ENCODE results near the gene TMUB2.

TMUB2 gene

DNA sequence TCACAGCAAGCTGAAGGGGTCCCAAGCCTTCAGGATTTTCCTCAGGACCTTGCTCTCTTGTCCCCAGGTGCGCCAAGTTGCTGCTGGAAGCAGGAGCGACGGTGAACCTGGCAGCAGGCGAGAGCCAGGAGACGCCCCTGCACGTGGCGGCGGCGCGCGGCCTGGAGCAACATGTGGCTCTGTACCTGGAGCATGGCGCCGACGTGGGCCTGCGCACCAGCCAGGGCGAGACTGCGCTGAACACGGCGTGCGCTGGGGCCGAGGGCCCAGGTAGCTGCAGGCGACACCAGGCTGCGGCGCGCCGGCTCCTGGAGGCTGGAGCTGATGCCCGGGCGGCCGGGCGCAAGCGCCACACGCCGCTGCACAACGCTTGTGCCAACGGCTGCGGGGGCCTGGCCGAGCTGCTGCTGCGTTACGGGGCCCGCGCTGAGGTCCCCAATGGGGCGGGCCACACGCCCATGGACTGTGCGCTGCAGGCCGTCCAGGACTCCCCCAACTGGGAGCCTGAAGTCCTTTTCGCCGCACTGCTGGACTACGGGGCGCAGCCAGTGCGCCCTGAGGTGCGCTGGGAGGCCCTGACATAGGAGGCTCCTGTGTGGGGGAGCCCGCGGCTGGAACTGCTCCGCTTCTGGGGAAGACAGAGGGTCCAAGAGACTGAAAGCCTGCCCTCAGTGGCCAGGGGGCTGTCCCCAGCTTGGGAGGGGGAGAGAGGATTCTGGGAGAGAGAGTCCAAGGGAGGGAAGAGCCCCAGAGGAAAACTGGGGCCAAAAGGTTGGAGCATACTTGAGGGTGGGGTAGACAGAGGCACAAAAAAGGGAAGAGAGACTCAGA is 9.9 kb upstream of the TMUB2 start:
- DNase-seq (ENCODE audit: low read depth, low spot score): no peak

DNA sequence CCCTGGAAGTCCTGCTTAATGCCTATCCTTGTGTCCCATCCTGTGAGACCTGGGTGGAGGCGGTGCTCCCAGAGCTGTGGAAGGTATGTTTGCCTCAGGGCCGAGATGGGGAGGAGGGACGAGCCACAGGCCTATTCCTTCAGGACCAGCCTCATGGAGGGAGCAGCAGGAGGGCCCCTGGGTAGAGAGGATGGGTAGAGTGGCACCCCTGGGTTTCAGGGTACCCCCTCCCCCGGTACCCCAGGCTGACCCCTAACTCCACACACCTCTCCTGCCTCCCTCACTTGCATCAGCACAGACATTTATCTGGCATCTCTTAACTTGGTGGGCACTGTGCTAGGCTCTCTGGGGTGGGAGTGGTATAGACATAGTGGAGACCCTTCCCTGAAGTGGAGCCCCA is 9.1 kb upstream of the TMUB2 start:
- no peak for DNase-seq (ENCODE audit: low read depth, low spot score)

DNA sequence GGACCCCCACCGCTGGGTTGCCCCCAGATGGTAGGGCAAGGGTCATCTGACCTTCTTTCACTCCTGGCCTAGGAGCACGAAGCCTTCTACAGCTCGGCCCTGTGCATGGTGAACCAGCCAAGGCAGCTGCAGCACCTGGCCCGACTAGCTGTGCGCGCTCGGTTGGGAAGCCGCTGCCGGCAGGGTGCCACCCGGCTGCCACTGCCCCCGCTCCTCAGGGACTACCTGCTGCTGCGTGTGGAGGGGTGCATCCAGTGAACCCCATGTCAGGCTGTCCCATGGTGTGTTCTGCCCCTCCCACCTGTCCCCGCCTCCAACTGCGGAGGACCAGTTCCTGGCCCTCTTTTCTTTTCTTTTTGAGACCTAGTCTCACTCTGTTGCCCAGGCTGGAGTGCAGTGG is 8.6 kb upstream of the TMUB2 start:
- DNase-seq (ENCODE audit: low read depth, low spot score): no peak

DNA sequence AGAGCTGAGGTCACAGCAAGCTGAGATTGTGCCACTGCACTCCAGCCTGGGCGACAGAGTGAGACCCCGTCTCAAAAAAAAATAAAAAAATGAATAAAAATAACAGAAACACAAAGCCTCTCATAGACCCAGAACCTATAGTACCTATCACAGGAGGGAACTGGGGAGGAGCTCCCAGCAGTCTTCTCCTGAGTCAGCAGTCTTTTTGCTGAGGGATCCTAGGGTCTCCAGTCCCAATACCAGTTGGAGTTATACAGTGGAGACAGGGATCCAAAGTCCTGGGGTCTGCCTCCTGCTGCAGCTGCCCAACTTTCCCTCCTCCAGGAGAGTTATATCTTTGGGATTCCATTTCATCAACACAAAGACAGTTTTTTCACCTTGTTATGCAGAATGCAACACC is 3.7 kb upstream of the TMUB2 start:
- DNase-seq (ENCODE audit: low read depth, low spot score): no peak

DNA sequence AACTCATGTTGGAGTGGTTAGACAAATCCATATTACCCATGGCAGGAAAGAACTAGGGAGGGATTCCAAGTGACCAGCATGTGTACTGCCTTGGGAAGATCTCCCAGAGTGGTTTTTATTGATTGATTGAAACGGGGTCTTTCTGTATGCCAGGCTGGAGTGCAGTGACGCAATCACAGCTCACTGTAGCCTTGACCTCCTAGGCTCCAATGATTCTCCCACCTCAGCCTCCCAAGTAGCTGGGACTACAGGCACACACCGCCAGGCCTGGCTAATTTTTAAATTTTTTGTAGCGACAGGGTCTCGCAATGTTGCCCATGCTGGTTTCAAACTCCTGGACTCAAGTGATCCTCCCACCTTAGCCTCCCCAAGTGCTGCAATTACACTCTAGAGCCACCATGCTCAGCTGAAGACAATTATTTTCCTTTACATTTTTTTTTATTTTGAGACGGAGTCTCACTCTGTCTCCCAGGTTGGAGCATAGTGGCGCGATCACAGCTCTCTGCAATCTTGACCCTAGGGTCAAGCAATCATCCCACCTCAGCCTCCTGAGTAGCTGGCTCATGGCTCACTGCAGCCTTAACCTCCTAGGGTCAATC is 2.5 kb upstream of the TMUB2 start:
- no peak for DNase-seq (ENCODE audit: low read depth, low spot score)

DNA sequence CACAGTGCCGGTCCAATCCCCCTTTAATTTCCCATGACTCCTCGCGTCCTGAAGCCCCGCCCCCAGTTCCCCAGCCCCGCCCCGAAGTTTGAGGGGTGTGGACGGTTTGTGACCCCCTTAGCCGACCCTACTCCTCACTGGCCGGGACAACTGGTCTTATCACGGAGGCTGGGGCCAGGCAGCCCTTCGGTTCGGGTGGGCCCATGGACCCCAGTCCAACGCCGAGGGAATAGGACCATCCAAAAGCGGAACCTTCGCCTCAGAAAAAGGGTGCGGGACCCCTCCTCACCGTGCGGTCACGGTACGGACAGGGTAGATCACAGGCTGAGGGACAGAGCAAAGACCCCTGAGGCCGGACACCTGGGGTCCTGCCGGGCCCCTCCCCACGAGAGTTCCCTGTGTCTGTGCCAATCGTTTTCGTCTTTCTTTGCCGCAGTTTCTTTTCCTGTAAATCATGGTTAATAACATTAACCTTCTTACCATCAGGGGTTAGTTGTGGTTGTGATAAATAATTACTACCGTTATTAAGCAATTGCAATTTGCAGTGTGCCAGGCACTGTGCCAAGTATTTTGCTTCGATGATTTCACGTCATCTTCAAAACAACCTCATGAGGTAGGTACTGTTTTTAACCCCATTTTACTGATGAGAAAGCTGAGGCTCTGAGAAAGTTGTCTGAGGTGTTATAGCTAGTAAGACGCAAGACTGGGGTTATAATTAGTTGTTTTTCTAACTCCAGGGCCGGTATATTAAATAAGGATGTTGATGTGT is 543 bp downstream of the TMUB2 start:
- no peak for DNase-seq (ENCODE audit: low read depth, low spot score)

DNA sequence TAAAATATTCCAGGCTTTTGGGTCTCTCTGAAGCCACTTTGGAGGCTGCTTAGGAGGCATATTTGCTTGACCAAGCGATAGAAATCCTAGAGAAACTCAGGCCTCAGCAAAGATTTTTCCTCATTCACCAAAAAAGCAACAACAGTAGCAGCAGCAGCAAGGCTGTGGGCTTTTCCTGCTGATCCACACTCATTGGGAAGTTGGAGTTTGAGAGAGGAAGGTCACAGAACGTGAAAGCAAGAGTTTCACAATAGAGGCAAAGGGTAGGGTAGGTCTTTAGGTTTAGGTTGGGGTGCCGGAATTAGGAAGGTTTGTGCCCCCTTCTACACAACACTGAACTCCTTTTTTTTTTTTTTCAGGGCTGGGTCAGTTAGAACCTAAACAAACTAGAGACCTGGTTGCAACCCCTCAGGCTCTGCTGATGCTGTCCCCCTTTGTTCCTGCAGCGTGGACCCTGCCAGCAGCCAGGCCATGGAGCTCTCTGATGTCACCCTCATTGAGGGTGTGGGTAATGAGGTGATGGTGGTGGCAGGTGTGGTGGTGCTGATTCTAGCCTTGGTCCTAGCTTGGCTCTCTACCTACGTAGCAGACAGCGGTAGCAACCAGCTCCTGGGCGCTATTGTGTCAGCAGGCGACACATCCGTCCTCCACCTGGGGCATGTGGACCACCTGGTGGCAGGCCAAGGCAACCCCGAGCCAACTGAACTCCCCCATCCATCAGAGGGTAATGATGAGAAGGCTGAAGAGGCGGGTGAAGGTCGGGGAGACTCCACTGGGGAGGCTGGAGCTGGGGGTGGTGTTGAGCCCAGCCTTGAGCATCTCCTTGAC is 2.0 kb downstream of the TMUB2 start:
- DNase-seq (ENCODE audit: low read depth, low spot score): no peak

DNA sequence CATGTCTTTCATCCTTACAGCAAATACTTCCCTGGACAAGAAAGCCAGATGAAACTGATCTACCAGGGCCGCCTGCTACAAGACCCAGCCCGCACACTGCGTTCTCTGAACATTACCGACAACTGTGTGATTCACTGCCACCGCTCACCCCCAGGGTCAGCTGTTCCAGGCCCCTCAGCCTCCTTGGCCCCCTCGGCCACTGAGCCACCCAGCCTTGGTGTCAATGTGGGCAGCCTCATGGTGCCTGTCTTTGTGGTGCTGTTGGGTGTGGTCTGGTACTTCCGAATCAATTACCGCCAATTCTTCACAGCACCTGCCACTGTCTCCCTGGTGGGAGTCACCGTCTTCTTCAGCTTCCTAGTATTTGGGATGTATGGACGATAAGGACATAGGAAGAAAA is 3.7 kb downstream of the TMUB2 start:
- no peak for DNase-seq (ENCODE audit: low read depth, low spot score)

DNA sequence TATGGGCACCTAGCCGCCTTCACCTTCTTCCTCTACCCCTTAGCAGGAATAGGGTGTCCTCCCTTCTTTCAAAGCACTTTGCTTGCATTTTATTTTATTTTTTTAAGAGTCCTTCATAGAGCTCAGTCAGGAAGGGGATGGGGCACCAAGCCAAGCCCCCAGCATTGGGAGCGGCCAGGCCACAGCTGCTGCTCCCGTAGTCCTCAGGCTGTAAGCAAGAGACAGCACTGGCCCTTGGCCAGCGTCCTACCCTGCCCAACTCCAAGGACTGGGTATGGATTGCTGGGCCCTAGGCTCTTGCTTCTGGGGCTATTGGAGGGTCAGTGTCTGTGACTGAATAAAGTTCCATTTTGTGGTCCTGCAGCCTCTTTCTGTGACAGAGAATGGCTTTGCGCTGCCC is 4.6 kb downstream of the TMUB2 start:
- DNase-seq (ENCODE audit: low read depth, low spot score): no peak

DNA sequence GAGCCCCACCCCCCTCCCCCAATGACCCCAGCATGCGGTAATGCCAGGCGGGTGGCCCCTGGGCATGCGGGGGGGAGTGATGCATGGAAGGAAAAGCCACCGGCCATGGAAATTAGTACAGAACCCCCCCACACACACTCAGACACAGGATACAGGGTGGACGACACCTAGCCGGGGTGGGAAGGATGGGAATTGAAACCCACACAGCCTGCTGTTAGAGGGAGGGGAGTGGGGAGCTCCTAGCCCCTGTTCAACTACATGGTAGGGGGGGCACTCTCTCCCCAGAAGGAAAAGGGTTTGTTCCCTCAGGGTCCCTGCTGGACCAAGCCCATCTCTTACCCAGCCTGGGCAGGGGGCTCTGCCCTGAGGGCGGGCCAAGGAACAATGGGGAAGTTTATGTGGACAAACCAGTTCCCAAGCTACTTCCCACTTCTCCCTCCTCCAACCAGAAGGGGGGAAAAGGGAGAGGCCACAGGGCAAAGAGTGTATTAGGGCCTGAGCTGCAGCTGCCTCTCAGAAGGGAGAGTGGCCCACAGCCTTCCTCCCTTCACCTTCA is 5.2 kb downstream of the TMUB2 start:
- DNase-seq (ENCODE audit: low read depth, low spot score): no peak

DNA sequence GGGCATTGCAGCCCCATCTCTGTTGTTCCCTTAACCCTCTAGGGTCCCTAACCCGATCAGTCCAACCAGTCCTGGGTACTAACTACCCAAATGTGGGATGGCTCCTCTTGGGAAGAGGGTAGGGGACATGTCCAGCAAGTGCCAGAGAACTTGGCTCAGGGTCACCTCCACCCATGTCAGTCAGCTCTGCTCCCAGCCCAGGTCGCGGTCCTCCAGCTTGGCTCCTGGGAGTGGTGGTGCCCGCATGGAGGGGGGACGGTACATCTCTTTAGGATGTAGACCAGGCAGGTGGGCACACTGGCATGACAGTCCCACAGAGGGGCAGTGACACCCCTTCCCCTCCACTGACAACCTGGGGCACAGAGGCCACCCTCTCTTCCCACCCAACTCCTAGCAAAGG is 6.0 kb downstream of the TMUB2 start:
- no peak for DNase-seq (ENCODE audit: low read depth, low spot score)

DNA sequence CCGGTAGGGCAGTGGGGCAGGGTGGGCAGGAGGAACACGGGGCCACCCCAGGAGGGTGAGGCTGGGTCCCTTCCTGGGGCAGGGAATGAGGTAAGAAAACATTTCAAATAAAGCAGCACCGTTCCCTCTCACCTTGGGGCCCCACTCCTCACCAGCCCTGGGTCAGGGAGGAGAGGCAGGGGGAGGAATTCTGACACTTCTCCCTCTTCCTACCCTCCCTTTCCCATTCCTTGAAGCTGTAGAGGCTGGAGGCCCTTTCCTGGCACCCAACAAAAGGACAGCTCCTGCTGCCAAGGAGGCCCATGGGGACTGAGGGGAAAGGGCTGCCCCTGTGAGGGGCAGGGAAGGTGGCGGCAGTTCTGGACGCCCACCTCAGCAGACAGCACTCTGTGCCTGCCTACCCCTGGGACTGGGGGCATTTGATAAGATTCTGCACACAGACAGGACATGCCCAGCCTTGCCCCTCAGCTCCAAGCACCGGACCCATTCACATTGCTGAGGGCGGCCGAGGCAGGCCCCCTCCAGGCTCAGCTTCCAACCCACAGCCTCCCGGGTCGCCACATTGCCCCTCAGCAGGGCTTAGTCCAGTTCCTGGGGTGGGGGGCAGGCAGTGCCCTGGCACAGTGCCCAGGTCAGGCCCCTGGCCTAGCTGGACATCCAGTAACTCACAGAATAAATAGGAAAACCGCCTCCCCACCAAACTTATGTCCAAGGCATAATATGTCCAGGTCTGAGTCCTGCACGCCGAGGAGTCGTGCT is 6.7 kb downstream of the TMUB2 start:
- DNase-seq (ENCODE audit: low read depth, low spot score): no peak

DNA sequence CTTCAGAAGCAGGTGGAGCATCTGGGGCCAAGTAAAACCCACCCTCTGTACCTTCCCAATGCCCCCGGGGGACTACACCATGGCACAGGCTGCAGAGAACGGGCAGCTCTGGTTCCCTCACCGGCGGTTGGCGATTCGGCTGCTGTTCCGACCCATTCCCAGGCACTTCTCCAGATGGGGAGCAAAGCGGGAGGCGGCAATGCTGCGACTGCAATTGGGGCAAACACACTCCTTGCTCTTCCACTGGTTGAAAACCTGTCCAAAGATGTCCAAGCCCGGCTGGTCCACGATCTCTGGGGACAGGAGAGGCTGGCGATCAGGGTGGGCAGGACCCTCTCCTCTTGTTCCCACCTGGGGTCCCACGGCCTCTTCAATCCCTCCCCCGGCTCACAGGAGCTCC is 10.3 kb downstream of the TMUB2 start:
- no peak for DNase-seq (ENCODE audit: low read depth, low spot score)

DNA sequence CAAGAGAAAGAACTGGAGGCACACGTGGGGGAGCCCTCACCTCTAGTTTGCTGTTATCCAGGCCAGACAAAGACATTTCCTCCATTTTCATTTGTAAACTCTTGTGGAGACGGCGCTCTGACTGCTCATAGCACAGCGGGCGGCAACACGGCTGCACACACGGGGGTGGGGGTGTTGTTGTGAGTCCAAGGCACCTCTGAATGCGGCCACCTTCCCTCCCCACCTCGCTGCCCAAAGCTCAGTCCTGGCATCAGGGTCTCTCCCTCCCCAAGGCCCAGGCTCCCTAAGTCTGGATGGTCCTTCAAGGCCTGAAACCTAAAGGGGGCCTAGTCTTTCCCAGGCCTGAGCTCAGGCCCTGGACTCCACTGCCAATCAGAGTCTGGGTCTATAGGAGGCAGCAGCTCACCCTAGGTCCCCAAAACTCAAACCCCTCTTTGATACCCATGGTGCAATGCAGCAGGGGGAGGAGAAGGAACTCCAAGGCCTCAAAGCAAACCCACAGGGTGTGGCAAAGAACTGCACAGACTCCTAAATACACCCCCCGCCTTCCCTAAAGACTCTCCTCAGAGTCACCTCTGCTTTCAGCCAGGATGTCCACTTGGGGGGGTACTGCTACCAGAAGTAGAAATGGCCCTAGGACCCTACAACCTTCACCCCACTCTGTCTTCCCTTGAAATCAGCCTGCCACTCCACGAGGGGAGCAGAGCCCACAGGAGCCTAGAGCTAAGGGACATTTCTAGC is 11.4 kb downstream of the TMUB2 start:
- DNase-seq (ENCODE audit: low read depth, low spot score): peak; percentile 54

DNA sequence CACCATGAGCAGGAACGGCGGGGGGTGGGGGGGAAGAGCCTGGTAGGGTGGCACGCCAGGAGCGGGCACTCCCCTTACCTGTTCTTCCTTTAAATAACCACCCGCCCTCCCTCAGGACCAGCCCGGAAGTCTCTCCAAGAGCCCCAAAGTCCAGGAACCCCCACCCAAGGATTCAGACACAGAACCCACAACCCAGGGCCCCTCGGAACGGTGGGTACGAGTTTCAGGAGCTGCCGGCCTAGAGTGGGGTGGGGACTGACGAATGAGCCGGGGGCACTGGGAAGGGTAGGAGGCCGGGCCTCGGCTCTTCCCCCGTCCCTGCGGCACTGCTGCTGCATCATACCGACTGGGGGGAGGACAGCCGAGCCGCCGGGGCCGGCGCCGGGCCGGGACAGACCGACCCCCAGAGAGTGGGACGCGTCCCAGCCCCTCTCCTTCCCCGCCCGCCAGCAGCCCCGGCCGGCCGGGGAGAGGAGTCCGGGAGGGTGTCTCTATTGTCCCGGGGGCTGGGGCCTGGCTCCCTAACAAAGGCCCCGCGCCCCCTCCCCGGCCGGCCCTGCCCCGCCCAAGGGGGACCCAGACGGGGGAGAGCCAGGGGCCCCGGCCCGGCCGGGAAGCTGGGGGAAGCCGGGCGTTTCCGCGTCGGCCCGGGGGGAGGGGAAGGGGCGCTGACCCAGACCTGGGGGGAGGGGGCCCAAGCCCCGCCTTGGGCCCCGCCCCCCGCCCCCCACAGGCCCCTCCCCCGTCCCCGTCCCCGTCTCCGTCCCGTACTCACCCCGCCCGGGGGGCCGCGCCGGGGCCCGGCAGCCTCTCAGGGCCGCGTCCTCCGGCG is 12.2 kb downstream of the TMUB2 start:
- DNase-seq (ENCODE audit: low read depth, low spot score): peak; percentile 78

DNA sequence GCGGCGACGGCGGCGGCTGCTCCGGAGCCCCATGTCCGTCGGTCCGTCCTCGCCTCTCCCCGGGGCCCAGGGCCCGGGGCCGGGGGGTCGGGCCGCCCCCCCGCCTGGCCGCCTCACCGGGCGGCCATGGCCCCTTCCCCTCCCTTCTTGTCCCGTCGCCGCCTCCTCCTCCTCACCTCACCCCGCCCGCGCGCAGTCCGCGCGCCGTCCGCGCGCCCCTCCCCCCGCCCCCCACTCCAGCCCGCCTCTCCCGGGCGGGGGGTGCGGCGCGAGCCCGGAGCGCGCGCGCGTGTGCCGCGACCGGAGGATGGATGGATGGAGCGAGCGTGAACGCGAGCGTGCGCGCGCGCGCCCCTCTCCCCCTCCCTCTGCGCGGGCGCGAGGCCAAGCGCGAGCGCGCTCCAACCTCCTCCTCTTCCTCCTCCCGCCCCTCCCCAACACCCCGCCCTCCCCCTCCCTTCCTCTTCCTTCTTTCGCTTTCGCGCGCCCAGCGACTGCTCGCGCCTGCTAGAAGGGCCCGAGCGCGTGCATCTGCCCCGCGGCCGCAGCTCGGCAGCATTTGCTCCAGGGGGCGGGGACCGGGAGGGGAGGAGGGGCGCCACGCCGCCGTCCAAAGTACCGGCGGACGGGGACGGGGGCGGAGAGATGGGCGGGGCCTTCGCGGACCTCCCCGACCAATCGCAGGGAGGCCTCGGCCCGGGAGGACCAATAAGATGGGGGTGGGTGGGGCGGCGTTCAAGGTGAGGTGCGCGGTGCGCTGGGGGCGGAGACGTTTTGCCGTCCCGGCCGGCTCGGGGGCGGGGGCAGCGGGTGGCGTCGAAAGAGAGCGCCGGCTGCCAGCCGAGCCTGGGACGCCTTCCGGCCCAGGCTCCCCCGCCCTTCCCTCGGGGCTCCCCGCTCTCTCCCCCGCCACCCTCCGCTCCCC is 13.0 kb downstream of the TMUB2 start, which contains the start of gene ATXN7L3:
TSS of gene ATXN7L3 (minus strand) at position 332 of the 925 bp plus-strand sequence. CDS start 1,814 bp downstream, outside the sequence.
- peak; percentile 100 for DNase-seq (ENCODE audit: low read depth, low spot score)

DNA sequence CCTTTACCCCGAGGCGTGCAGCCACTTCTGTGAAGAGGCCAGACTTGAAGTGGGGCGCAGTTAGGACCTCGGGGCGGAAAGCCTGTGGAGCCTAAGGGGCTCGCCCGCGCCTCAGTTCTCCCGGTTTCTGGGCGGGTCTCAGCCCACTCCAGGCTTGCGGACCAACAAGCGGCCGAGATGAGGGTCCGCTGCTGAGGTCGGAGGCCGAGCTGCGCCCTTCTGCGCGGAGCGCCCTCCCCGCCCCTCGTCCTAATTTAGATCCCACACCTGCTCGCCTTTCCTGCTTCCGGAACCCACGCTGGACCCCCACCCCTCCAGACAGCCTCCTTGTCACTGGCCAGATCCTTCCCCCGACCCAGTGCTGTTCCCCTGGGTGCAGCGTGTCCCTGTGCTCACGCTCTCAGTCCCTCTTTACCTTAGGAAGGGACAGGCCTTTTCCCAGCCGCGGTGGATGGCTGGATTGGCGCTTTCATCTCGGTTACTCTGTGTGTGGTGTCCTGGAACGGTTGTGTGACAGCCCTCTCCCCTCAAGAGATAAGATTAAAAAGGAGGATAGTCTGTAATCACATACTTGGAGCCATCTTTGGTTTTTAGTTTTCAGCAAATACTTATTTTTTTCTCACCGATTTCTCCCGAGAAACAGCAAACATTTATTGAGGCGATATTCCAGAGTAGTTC is 13.8 kb downstream of the TMUB2 start:
- DNase-seq (ENCODE audit: low read depth, low spot score): no peak
